ENCODE results near the gene CDC42BPG. TPM values are rescaled to one million over a fixed set of nuclear protein-coding genes. Genes with fewer than 3 reads are reported as not detected.

The CDC42BPG gene
- total RNA-seq, 1 experiment from 2014 or later, result 24.9 TPM

- no peaks in the 10 kb centered on the region for H3K79me2 ChIP-seq (ENCODE audit: insufficient read depth, low read length)
- no peak overlapping the region for H3K9ac ChIP-seq (ENCODE audit: extremely low read depth, insufficient read length, low read length)
- DNase-seq, result peak; percentile 69
These were observed 6.6 kb upstream of the CDC42BPG start for GRCh38 chr11:64850979-64851567.

More at GRCh38 chr11:64850979-64851567, 6.6 kb upstream of the CDC42BPG start:
- H3K27ac ChIP-seq (ENCODE audit: insufficient read length, low read depth, low read length), result no peak overlapping the region
- no peaks in the 10 kb centered on the region for H3K79me1 ChIP-seq (ENCODE audit: insufficient read depth, low read depth, low read length, poor library complexity, severe bottlenecking)
- no peak overlapping the region for H4K5ac ChIP-seq (ENCODE audit: insufficient read length, low read depth, low read length)
- no peak overlapping the region for H4K8ac ChIP-seq (replicated peaks; ENCODE audit: insufficient read length, low read depth, low read length)
- no peaks in the 10 kb centered on the region for H4K20me1 ChIP-seq (ENCODE audit: control insufficient read depth, insufficient read depth, insufficient read length)
- no peak overlapping the region for H3K18ac ChIP-seq (ENCODE audit: insufficient read length, low read depth, low read length)
- no peak overlapping the region for H3T11ph ChIP-seq (ENCODE audit: low read length)
- no peaks in the 10 kb centered on the region; the same call in 1 of the 2 replicates for H3K4me1 ChIP-seq (ENCODE audit: insufficient read depth, low read length)
- no peaks in the 10 kb centered on the region for H3K27me3 ChIP-seq (ENCODE audit: insufficient read depth, low read length)
- no peak overlapping the region for H3K4me2 ChIP-seq (ENCODE audit: insufficient read depth, insufficient read length, low read length)
- TF ChIP-seq, protein P1, sequence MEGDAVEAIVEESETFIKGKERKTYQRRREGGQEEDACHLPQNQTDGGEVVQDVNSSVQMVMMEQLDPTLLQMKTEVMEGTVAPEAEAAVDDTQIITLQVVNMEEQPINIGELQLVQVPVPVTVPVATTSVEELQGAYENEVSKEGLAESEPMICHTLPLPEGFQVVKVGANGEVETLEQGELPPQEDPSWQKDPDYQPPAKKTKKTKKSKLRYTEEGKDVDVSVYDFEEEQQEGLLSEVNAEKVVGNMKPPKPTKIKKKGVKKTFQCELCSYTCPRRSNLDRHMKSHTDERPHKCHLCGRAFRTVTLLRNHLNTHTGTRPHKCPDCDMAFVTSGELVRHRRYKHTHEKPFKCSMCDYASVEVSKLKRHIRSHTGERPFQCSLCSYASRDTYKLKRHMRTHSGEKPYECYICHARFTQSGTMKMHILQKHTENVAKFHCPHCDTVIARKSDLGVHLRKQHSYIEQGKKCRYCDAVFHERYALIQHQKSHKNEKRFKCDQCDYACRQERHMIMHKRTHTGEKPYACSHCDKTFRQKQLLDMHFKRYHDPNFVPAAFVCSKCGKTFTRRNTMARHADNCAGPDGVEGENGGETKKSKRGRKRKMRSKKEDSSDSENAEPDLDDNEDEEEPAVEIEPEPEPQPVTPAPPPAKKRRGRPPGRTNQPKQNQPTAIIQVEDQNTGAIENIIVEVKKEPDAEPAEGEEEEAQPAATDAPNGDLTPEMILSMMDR (conservative IDR thresholded peaks at IDR 0.05), result peak; percentile 41; the same call in 2 of the 3 replicates
- H3K4ac ChIP-seq (ENCODE audit: low read depth, low read length), result no peak overlapping the region
- no peak overlapping the region for H2BK20ac ChIP-seq (ENCODE audit: low read depth, low read length, poor library complexity, severe bottlenecking)
- Mint-ChIP-seq H3K27ac (no peak overlapping the region), H3K4me3 (no peak overlapping the region), H3K4me1 (peaks cover 23 to 25% of the 10 kb centered on the region in 2 experiments), H3K9me3 (no peaks in the 10 kb centered on the region), H3K27me3 (ENCODE audit: low read depth) (no peaks in the 10 kb centered on the region), H3K36me3 (ENCODE audit: insufficient read depth in 1 of 3, low read depth in 3 of 3) (peaks cover 2 to 14% (median 11%) of the 10 kb centered on the region in 3 experiments; a peak in 6 of 7 replicates)
- H3K23ac ChIP-seq (ENCODE audit: insufficient read length, low read depth, low read length), result no peak overlapping the region
- no peak overlapping the region for H2BK12ac ChIP-seq (ENCODE audit: insufficient read length, low read depth, low read length)
- H3K56ac ChIP-seq (ENCODE audit: insufficient read length, low read depth, low read length), result no peak overlapping the region
- H2BK5ac ChIP-seq (ENCODE audit: insufficient read length, low read length), result no peak overlapping the region
- WGBS (ENCODE audit: extremely low coverage, insufficient read length, low lambda C conversion rate), result no CpG with 5 or more reads among the region's 13 CpGs
- H2AK5ac ChIP-seq (ENCODE audit: insufficient read length, low read length), result no peak overlapping the region
- H3K14ac ChIP-seq (ENCODE audit: insufficient read depth, low read length), result no peak overlapping the region
- no peak overlapping the region for H2AFZ ChIP-seq (ENCODE audit: low read length)
- H4K91ac ChIP-seq (ENCODE audit: insufficient read length, low read depth, low read length), result no peak overlapping the region
- H2BK120ac ChIP-seq (ENCODE audit: low read depth, low read length, poor library complexity, severe bottlenecking), result no peak overlapping the region
- no peaks in the 10 kb centered on the region for H3K23me2 ChIP-seq (ENCODE audit: insufficient read length, low read depth, low read length, poor library complexity, severe bottlenecking)
- no peak overlapping the region for H2BK15ac ChIP-seq (ENCODE audit: low read depth, low read length)
- no peaks in the 10 kb centered on the region for H3K9me3 ChIP-seq (ENCODE audit: control insufficient read depth, low read depth, low read length)
